Liver (tissue), 9 donors: ENCODE data around the gene RBKS. TPM values are rescaled to one million over a fixed set of nuclear protein-coding genes. Genes with fewer than 3 reads are reported as not detected.

Experiments used
- DNase-seq: peaks from one replicate; pipeline ENCODE4 v3.0.0-alpha.2; 2017; ENCODE audit warnings: low spot score
- H3K27ac ChIP-seq, 2 donors: one replicate each; pipeline ENCODE4 v1.7.0; 2013; ENCODE audit warnings: inconsistent platforms in 2 of 2, low read length in 2 of 2, control low read depth in 1 of 2, low read depth in 1 of 2, mild to moderate bottlenecking in 1 of 2
- H3K27me3 ChIP-seq, 4 donors: one replicate each; pipeline versions ENCODE4 v1.6.1 to v1.7.0; 2013; ENCODE audit warnings: low read length in 3 of 4, inconsistent platforms in 1 of 4, mild to moderate bottlenecking in 1 of 4, moderate library complexity in 1 of 4; ENCODE audit not compliant: control insufficient read depth in 4 of 4, insufficient read depth in 4 of 4
- H3K36me3 ChIP-seq, 4 donors: one replicate each; pipeline versions ENCODE4 v1.6.1 to v1.7.0; 2013; ENCODE audit warnings: low read length in 3 of 4, mild to moderate bottlenecking in 3 of 4, low read depth in 1 of 4, moderate library complexity in 1 of 4; ENCODE audit not compliant: control insufficient read depth in 4 of 4, insufficient read depth in 3 of 4
- H3K4me1 ChIP-seq, 4 donors: one replicate each; pipeline versions ENCODE4 v1.6.1 to v1.7.0; 2013; ENCODE audit warnings: low read length in 3 of 4, mild to moderate bottlenecking in 3 of 4, moderate library complexity in 1 of 4; ENCODE audit not compliant: control insufficient read depth in 4 of 4, insufficient read depth in 4 of 4
- H3K4me3 ChIP-seq, 3 donors: one replicate each; pipeline versions ENCODE4 v1.6.1 to v1.7.0; 2013; ENCODE audit warnings: low read length in 3 of 3, control low read depth in 1 of 3, low read depth in 1 of 3, mild to moderate bottlenecking in 1 of 3
- H3K9ac ChIP-seq, 2 donors: one replicate each; pipeline ENCODE4 v1.7.0; 2013; ENCODE audit warnings: low read length in 2 of 2, mild to moderate bottlenecking in 2 of 2, moderate library complexity in 2 of 2, control low read depth in 1 of 2, low read depth in 1 of 2
- H3K9me3 ChIP-seq, 4 donors: one replicate each; pipeline versions ENCODE4 v1.6.1 to v1.7.0; 2013; ENCODE audit warnings: low read length in 3 of 4; ENCODE audit not compliant: control insufficient read depth in 4 of 4
- EGR1 ChIP-seq, 2 donors: IDR thresholded peaks; 2 replicates each; pipeline ENCODE4 v1.6.1; 2016 to 2018; ENCODE audit warnings: antibody characterized with exemption in 2 of 2, low read depth in 2 of 2
- FOXA1 ChIP-seq: IDR thresholded peaks from 2 replicates; pipeline ENCODE4 v1.6.1; 2016; ENCODE audit warnings: antibody characterized with exemption
- HNF4A ChIP-seq, 2 donors: conservative IDR thresholded peaks; 2 replicates each; pipeline ENCODE4 v1.6.1; 2016; ENCODE audit warnings: antibody characterized with exemption in 2 of 2, mild to moderate bottlenecking in 2 of 2
- JUND ChIP-seq, 2 donors: IDR thresholded peaks; 2 replicates each; pipeline ENCODE4 v1.6.1; 2016; ENCODE audit warnings: antibody characterized with exemption in 2 of 2
- MAX ChIP-seq: IDR thresholded peaks from 2 replicates; pipeline ENCODE4 v1.6.1; 2016; ENCODE audit warnings: antibody characterized with exemption
- NR2F2 ChIP-seq: IDR thresholded peaks from 2 replicates; pipeline ENCODE4 v1.6.1; 2016; ENCODE audit warnings: antibody characterized with exemption
- RAD21 ChIP-seq, 2 donors: IDR thresholded peaks; 2 replicates each; pipeline ENCODE4 v1.6.1; 2016; ENCODE audit warnings: antibody characterized with exemption in 2 of 2, mild to moderate bottlenecking in 2 of 2
- REST ChIP-seq: IDR thresholded peaks from 2 replicates; pipeline ENCODE4 v1.6.1; 2016; ENCODE audit warnings: antibody characterized with exemption, mild to moderate bottlenecking
- RXRA ChIP-seq, 2 donors: IDR thresholded peaks; 2 replicates each; pipeline ENCODE4 v1.6.1; 2017 to 2018; ENCODE audit warnings: antibody characterized with exemption in 2 of 2, mild to moderate bottlenecking in 1 of 2
- SP1 ChIP-seq: IDR thresholded peaks from 2 replicates; pipeline ENCODE4 v1.6.1; 2018; ENCODE audit warnings: antibody characterized with exemption, mild to moderate bottlenecking
- YY1 ChIP-seq: IDR thresholded peaks from 2 replicates; pipeline ENCODE4 v1.6.1; 2016; ENCODE audit warnings: antibody characterized with exemption, mild to moderate bottlenecking
- WGBS: extraction: QIAGEN DNeasy Blood & Tissue Kit; methylation state at CpG from one replicate; pipeline ENCODE4 v1.1.7; 2013; 5-methylcytosine and 5-hydroxymethylcytosine counted together
- polyA plus RNA-seq, 2 donors: library from polyadenylated mRNA; stranded (reverse) in 1 of 2; unstranded in 1 of 2; fragments of 200-250 nt in 1 of 2; fragments of >200 nt in 1 of 2; fragmentation: Nextera tagmentation in 1 of 2; extraction: Ambion mirVana in 1 of 2; gene quantifications; one replicate each; pipeline versions ENCODE4 v1.2.1 to v1.2.3, GENCODE V29; 2013 to 2015
- total RNA-seq, 2 donors: library from RNA; depleted of rRNA; stranded (reverse); fragments of >200 nt; gene quantifications; one replicate each; pipeline ENCODE4 v1.2.3, GENCODE V29; 2014
- TF ChIP-seq, protein P1 (sequence below): IDR thresholded peaks from 2 replicates; pipeline ENCODE4 v1.6.1; 2016; ENCODE audit warnings: antibody characterized with exemption
- TF ChIP-seq, protein P2 (sequence below): IDR thresholded peaks from 2 replicates; pipeline ENCODE4 v1.6.1; 2016; ENCODE audit warnings: antibody characterized with exemption
- donor health status: healthy.
- donor health status: healthy.
- donor health status: healthy.
- donor health status: healthy.
- donor health status: healthy.

Gene RBKS
- total and polyA plus RNA-seq, 4 donors = 6.3 to 18.8 (median 15.2) TPM

GRCh38 chr2:27911458-27912210 lies 21.4 kb upstream of the RBKS start:
- no peak overlapping the region for H3K27ac ChIP-seq
- no peak for DNase-seq
- no peak overlapping the region for H3K4me3 ChIP-seq
- TF ChIP-seq EGR1 (IDR thresholded peaks at IDR 0.05; ENCODE audit: low read depth in 2 of 2) (no peak), MAX (no peak), HNF4A (conservative IDR thresholded peaks at IDR 0.05) (no peak)
- TF ChIP-seq, protein P1, sequence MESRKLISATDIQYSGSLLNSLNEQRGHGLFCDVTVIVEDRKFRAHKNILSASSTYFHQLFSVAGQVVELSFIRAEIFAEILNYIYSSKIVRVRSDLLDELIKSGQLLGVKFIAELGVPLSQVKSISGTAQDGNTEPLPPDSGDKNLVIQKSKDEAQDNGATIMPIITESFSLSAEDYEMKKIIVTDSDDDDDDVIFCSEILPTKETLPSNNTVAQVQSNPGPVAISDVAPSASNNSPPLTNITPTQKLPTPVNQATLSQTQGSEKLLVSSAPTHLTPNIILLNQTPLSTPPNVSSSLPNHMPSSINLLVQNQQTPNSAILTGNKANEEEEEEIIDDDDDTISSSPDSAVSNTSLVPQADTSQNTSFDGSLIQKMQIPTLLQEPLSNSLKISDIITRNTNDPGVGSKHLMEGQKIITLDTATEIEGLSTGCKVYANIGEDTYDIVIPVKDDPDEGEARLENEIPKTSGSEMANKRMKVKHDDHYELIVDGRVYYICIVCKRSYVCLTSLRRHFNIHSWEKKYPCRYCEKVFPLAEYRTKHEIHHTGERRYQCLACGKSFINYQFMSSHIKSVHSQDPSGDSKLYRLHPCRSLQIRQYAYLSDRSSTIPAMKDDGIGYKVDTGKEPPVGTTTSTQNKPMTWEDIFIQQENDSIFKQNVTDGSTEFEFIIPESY = no peak
- no peak overlapping the region for H3K9ac ChIP-seq
- H3K27me3 ChIP-seq = no peaks in the 10 kb centered on the region
- H3K4me1 ChIP-seq = peaks cover 5 to 10% (median 6%) of the 10 kb centered on the region in 4 donors
- 98% methylated on average over 2 of the region's 2 CpGs for WGBS
- H3K36me3 ChIP-seq = no peaks in the 10 kb centered on the region
- no peaks in the 10 kb centered on the region for H3K9me3 ChIP-seq

- no peak overlapping the region for H3K27ac ChIP-seq
- H3K9me3 ChIP-seq = no peaks in the 10 kb centered on the region
- no peak overlapping the region for H3K4me3 ChIP-seq
- no peak overlapping the region for H3K9ac ChIP-seq
- no peaks in the 10 kb centered on the region for H3K36me3 ChIP-seq
- peaks cover 0 to 2% (median 0%) of the 10 kb centered on the region in 4 donors for H3K4me1 ChIP-seq
- DNase-seq = no peak
- no peaks in the 10 kb centered on the region for H3K27me3 ChIP-seq
- 87% methylated on average over 2 of the region's 2 CpGs for WGBS
- TF ChIP-seq, protein P2, sequence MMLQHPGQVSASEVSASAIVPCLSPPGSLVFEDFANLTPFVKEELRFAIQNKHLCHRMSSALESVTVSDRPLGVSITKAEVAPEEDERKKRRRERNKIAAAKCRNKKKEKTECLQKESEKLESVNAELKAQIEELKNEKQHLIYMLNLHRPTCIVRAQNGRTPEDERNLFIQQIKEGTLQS = no peak
- TF ChIP-seq SP1 = no peak
- no peak for TF ChIP-seq HNF4A (conservative IDR thresholded peaks at IDR 0.05)
- TF ChIP-seq YY1 = no peak
Measured at GRCh38 chr2:27909901-27910300, 19.7 kb upstream of the RBKS start.

DNA sequence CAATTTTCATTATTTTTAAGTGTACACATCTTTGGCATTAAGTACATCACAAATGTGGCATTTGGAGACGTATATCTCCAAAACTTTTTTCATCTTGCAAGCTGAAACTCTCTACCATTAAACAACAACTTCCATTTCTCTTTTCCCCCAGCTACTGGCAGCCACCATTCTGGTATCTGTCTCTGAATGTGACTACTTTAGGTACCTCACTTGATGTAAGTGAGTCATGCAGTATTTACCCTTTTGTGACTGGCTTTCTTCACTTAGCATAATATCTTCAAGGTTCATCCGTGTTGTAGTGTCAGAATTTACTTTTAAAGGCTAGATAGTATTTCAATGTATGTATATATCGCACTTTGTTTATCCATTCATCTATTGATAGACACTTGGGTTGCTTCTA lies 17.4 kb upstream of the RBKS start:
- 62% methylated on average over 3 of the region's 3 CpGs for WGBS
- TF ChIP-seq RAD21 (IDR thresholded peaks at IDR 0.05) = no peak
- no peak for TF ChIP-seq NR2F2
- no peak for TF ChIP-seq SP1
- no peak for TF ChIP-seq RXRA (IDR thresholded peaks at IDR 0.05)
- no peak for TF ChIP-seq REST
- TF ChIP-seq, protein P2 = no peak
- no peak for TF ChIP-seq FOXA1
- TF ChIP-seq EGR1 (IDR thresholded peaks at IDR 0.05; ENCODE audit: low read depth in 2 of 2) = no peak
- TF ChIP-seq JUND (IDR thresholded peaks at IDR 0.05) = no peak
- TF ChIP-seq, protein P1 = no peak
- no peak for TF ChIP-seq MAX
- no peaks in the 10 kb centered on the region for H3K9me3 ChIP-seq
- H3K27ac ChIP-seq = no peak overlapping the region
- H3K4me3 ChIP-seq = no peak overlapping the region
- no peaks in the 10 kb centered on the region for H3K27me3 ChIP-seq
- DNase-seq = no peak
- H3K36me3 ChIP-seq = no peaks in the 10 kb centered on the region
- no peaks in the 10 kb centered on the region for H3K4me1 ChIP-seq
- no peak overlapping the region for H3K9ac ChIP-seq
